Esophagus squamous epithelium (tissue), 5 donors: ENCODE data around the gene CELF2. TPM values are rescaled to one million over a fixed set of nuclear protein-coding genes. Genes with fewer than 3 reads are reported as not detected.
"Not testable (repeated sequence)": the region's sequence is repeated elsewhere in the genome, so short reads cannot be mapped to it uniquely, and the experiment has no call there.

Experiments used
- DNase-seq: peaks from one replicate; lab custom pipeline; 2025; lab: John Stamatoyannopoulos, UW
- H3K27ac ChIP-seq, 4 donors: fragments of 200-600 bp; sonication (generic); one replicate each; pipeline ENCODE4 v1.5.1; 2016 to 2019; ENCODE audit warnings: mild to moderate bottlenecking in 1 of 4
- H3K27me3 ChIP-seq, 4 donors: fragments of 200-600 bp; sonication (generic); 1 replicate in 3 of 4; 2 replicates in 1 of 4; pipeline versions ENCODE4 v1.5.1 to v1.6.0; 2017 to 2021; ENCODE audit warnings: antibody characterized with exemption in 1 of 4
- H3K36me3 ChIP-seq, 3 donors: fragments of 200-600 bp; sonication (generic); one replicate each; pipeline ENCODE4 v1.5.1; 2016 to 2019
- H3K4me1 ChIP-seq, 3 donors: fragments of 200-600 bp; sonication (generic); one replicate each; pipeline ENCODE4 v1.5.1; 2017 to 2019
- H3K4me3 ChIP-seq, 4 donors: fragments of 200-600 bp; sonication (generic); 1 replicate in 3 of 4; 2 replicates in 1 of 4; pipeline ENCODE4 v1.5.1; 2016 to 2019; ENCODE audit warnings: mild to moderate bottlenecking in 2 of 4, moderate library complexity in 1 of 4
- H3K9me3 ChIP-seq, 3 donors: fragments of 200-600 bp; sonication (generic); one replicate each; pipeline ENCODE4 v1.5.1; 2016 to 2019
- POLR2A ChIP-seq, 4 donors: fragments of 450-650 bp; IDR thresholded peaks; one replicate each; pipeline ENCODE4 v1.6.1; 2017; ENCODE audit warnings: antibody characterized with exemption in 4 of 4, mild to moderate bottlenecking in 4 of 4, moderate library complexity in 3 of 4
- WGBS, 2 donors: methylation state at CpG; one replicate each; pipeline ENCODE4 v1.1.5; 2018; 5-methylcytosine and 5-hydroxymethylcytosine counted together
- intact Hi-C: fragments of 100-400 bp; cut with DNase I; formaldehyde crosslinking; loops from one replicate; pipeline ENCODE4 v1.15.0; 2022
- total RNA-seq, 4 donors: library from RNA; depleted of rRNA; stranded (reverse); fragments of >200 nt; gene quantifications; one replicate each; pipeline ENCODE4 v1.1.0, GENCODE V29; 2016
- TF ChIP-seq, protein P1 (sequence below), 6 experiments: fragments of 450-650 bp in 4 of 6; fragments of 200-600 bp in 2 of 6; sonication (generic) in 2 of 6; IDR thresholded peaks; one replicate each; pipeline ENCODE4 v1.5.1; 2016 to 2019; ENCODE audit warnings: antibody characterized with exemption in 6 of 6, mild to moderate bottlenecking in 4 of 6, moderate library complexity in 4 of 6
- donor health status: DM: yes; HTN: yes; CAD: no.

Gene CELF2
- total RNA-seq, 4 donors from 2014 or later: 4.2 to 62.4 (median 13.5) TPM

DNA sequence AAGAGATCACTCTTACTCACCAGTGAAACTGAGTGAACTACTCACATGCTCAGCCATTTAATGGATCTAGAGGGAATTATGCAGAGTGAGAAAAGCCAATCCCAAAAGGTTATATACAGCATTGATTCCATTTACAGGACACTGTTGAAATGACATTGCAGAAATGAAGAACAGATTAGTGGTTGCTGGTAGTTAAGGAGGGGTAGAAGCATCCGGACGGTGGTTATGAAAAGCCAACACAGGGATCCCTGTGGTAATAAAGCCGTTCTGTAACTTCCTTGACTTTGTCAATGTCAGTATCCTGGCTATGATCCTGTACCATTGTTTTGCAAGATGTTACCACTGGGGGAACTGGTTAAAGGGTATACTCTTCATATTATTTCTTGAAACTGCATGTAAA, 340.3 kb downstream of the CELF2 start:
- 77 to 78% methylated on average over 3 of the region's 3 CpGs for WGBS, 2 donors
- TF ChIP-seq, protein P1, sequence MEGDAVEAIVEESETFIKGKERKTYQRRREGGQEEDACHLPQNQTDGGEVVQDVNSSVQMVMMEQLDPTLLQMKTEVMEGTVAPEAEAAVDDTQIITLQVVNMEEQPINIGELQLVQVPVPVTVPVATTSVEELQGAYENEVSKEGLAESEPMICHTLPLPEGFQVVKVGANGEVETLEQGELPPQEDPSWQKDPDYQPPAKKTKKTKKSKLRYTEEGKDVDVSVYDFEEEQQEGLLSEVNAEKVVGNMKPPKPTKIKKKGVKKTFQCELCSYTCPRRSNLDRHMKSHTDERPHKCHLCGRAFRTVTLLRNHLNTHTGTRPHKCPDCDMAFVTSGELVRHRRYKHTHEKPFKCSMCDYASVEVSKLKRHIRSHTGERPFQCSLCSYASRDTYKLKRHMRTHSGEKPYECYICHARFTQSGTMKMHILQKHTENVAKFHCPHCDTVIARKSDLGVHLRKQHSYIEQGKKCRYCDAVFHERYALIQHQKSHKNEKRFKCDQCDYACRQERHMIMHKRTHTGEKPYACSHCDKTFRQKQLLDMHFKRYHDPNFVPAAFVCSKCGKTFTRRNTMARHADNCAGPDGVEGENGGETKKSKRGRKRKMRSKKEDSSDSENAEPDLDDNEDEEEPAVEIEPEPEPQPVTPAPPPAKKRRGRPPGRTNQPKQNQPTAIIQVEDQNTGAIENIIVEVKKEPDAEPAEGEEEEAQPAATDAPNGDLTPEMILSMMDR (IDR thresholded peaks at IDR 0.05): no peak
- TF ChIP-seq POLR2A (IDR thresholded peaks at IDR 0.05): no peak

DNA sequence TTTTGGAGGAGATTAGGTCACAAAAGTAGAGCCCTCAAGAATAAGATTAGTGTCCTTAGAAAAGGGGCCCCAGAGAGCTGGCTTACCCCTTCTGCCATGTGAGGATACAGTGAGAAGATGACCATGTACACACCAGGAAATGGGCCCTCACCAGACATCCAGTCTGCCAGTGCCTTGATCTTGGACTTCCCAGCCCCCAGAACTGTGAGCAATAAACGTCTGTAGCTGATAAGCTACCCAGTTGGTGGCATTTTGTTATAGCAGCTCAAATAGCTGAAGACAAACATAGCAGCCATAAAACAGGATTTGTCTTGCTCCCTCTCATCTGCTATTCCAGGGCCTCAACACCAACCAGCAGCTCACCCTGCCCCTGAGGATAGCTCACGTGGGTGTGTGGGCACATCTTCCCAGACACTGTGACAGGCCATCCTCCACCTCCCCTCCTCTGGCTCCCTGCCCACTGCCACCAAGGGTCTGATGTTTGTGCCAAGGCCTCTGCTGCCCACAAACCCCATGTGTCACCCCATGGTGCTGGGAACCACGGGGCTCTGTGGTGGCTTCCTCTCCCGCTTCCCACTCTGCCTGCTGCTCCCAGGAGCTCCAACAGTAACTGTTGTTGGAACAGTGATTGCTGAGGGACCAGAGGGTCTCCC, 341.4 kb downstream of the CELF2 start:
- Histone ChIP-seq H3K36me3 (no peaks in the 10 kb centered on the region), H3K27me3 (no peaks in the 10 kb centered on the region), H3K9me3 (no peaks in the 10 kb centered on the region), H3K4me3 (no peak overlapping the region), H3K27ac (no peak overlapping the region), H3K4me1 (no peaks in the 10 kb centered on the region)
- DNase-seq: no peak
- whole genome bisulfite sequencing, 2 donors: 56 to 88% methylated on average over 3 to 4 of the region's 4 CpGs
- intact Hi-C loops: no loop called here
- TF ChIP-seq POLR2A (IDR thresholded peaks at IDR 0.05): no peak
- TF ChIP-seq, protein P1 (IDR thresholded peaks at IDR 0.05): no peak

More for the DNA sequence above, 340.3 kb downstream of the CELF2 start:
- Histone ChIP-seq H3K4me1 (no peaks in the 10 kb centered on the region), H3K9me3 (no peaks in the 10 kb centered on the region), H3K27ac (no peak overlapping the region), H3K27me3 (no peaks in the 10 kb centered on the region), H3K36me3 (no peaks in the 10 kb centered on the region), H3K4me3 (no peak overlapping the region)
- no peak for DNase-seq
- intact Hi-C loops: no loop called here

- Histone ChIP-seq H3K36me3 (no peaks in the 10 kb centered on the region), H3K4me1 (no peaks in the 10 kb centered on the region), H3K27ac (no peak overlapping the region), H3K9me3 (no peaks in the 10 kb centered on the region), H3K4me3 (no peak overlapping the region), H3K27me3 (no peaks in the 10 kb centered on the region)
- no peak for DNase-seq
- TF ChIP-seq, protein P1 (IDR thresholded peaks at IDR 0.05): no peak
- no peak for TF ChIP-seq POLR2A (IDR thresholded peaks at IDR 0.05)
- WGBS, 2 donors: 89% methylated on average over 3 of the region's 3 CpGs
- intact Hi-C loops: no loop called here
These were observed 342.2 kb downstream of the CELF2 start for GRCh38 chr10:11359869-11360268.

- WGBS, 2 donors: 79 to 91% methylated on average over 3 to 5 of the region's 7 CpGs
- intact Hi-C loops: no loop called here
These were observed 345.8 kb downstream of the CELF2 start for GRCh38 chr10:11363497-11363896.

GRCh38 chr10:11364241-11364640, 346.6 kb downstream of the CELF2 start:
- Histone ChIP-seq H3K27me3 (no peaks in the 10 kb centered on the region), H3K4me1 (no peaks in the 10 kb centered on the region), H3K36me3 (no peaks in the 10 kb centered on the region), H3K4me3 (no peak overlapping the region), H3K27ac (no peak overlapping the region), H3K9me3 (no peaks in the 10 kb centered on the region)
- intact Hi-C loops: no loop called here
- TF ChIP-seq, protein P1 (IDR thresholded peaks at IDR 0.05): no peak
- no peak for TF ChIP-seq POLR2A (IDR thresholded peaks at IDR 0.05)
- DNase-seq: no peak
- WGBS, 2 donors: 63 to 69% methylated on average over 1 of the region's 1 CpG

More at GRCh38 chr10:11363497-11363896, 345.8 kb downstream of the CELF2 start:
- Histone ChIP-seq H3K27me3 (no peaks in the 10 kb centered on the region), H3K4me1 (no peaks in the 10 kb centered on the region), H3K36me3 (no peaks in the 10 kb centered on the region), H3K27ac (no peak overlapping the region), H3K4me3 (no peak overlapping the region), H3K9me3 (no peaks in the 10 kb centered on the region)
- TF ChIP-seq, protein P1 (IDR thresholded peaks at IDR 0.05): no peak
- TF ChIP-seq POLR2A (IDR thresholded peaks at IDR 0.05): no peak
- no peak for DNase-seq

DNA sequence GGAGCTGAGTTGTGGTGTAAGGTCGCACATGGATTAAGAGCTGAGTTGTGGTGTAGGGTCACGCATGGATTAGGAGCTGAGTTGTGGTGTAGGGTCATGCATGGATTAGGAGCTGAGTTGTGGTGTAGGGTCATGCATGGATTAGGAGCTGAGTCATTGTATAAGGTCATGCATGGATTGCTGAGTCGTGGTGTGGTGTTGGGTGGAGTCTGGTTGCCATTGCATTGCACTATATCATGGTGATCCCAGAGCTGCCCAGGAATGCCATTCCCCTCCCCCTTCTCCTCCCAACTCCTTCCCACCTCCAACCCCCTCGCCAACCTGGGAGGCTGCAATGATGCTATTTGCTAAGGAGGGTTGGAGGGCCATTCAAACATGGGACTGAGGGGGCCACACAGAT, 349.2 kb downstream of the CELF2 start:
- H3K4me1 ChIP-seq, intact Hi-C loops, H3K9me3 ChIP-seq, H3K27ac ChIP-seq, H3K36me3 ChIP-seq, DNase-seq, H3K4me3 ChIP-seq, H3K27me3 ChIP-seq: not testable (repeated sequence)
- WGBS, 2 donors: 58 to 64% methylated on average over 3 to 4 of the region's 4 CpGs
